Measurements from ENCODE around the gene DYNC2I2. TPM values are rescaled to one million over a fixed set of nuclear protein-coding genes. Genes with fewer than 3 reads are reported as not detected.

The DYNC2I2 gene
- polyA plus RNA-seq, 1 donor from 2014 or later, result 82.5 TPM

GRCh38 chr9:128607642-128608350 is 48.9 kb downstream of the DYNC2I2 start:
- Histone ChIP-seq H3K27ac (ENCODE audit: low read length) (no peak overlapping the region), H4K20me1 (ENCODE audit: insufficient read depth) (no peaks in the 10 kb centered on the region), H3K9ac (ENCODE audit: low read length) (no peak overlapping the region), H3K4me3 (ENCODE audit: low read length) (no peak overlapping the region), H3K79me2 (replicated peaks; ENCODE audit: insufficient read depth, low read length) (no peaks in the 10 kb centered on the region), H3K36me3 (ENCODE audit: insufficient read depth, low read length) (peaks cover 26% of the 10 kb centered on the region), H2AFZ (ENCODE audit: low read depth, low read length) (no peak overlapping the region), H3K4me2 (ENCODE audit: low read length) (no peak overlapping the region), H3K27me3 (ENCODE audit: insufficient read depth, low read depth, low read length) (no peaks in the 10 kb centered on the region), H3F3A (ENCODE audit: insufficient read depth, low read length, poor library complexity, severe bottlenecking) (no peaks in the 10 kb centered on the region), H3K9me2 (ENCODE audit: insufficient read depth, low read length) (no peaks in the 10 kb centered on the region), H3K9me3 (ENCODE audit: low read length) (no peaks in the 10 kb centered on the region)
- TF ChIP-seq, protein P1, sequence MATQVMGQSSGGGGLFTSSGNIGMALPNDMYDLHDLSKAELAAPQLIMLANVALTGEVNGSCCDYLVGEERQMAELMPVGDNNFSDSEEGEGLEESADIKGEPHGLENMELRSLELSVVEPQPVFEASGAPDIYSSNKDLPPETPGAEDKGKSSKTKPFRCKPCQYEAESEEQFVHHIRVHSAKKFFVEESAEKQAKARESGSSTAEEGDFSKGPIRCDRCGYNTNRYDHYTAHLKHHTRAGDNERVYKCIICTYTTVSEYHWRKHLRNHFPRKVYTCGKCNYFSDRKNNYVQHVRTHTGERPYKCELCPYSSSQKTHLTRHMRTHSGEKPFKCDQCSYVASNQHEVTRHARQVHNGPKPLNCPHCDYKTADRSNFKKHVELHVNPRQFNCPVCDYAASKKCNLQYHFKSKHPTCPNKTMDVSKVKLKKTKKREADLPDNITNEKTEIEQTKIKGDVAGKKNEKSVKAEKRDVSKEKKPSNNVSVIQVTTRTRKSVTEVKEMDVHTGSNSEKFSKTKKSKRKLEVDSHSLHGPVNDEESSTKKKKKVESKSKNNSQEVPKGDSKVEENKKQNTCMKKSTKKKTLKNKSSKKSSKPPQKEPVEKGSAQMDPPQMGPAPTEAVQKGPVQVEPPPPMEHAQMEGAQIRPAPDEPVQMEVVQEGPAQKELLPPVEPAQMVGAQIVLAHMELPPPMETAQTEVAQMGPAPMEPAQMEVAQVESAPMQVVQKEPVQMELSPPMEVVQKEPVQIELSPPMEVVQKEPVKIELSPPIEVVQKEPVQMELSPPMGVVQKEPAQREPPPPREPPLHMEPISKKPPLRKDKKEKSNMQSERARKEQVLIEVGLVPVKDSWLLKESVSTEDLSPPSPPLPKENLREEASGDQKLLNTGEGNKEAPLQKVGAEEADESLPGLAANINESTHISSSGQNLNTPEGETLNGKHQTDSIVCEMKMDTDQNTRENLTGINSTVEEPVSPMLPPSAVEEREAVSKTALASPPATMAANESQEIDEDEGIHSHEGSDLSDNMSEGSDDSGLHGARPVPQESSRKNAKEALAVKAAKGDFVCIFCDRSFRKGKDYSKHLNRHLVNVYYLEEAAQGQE (IDR thresholded peaks at IDR 0.05; ENCODE audit: borderline replicate concordance), result no peak
- TF ChIP-seq TAF1 (IDR thresholded peaks at IDR 0.05; ENCODE audit: low read depth) (no peak), POLR2AphosphoS5 (IDR thresholded peaks at IDR 0.05) (no peak), EZH2 (IDR thresholded peaks at IDR 0.05; ENCODE audit: borderline replicate concordance, insufficient read depth, low read length, poor library complexity, severe bottlenecking) (no peak), MXI1 (conservative IDR thresholded peaks at IDR 0.05; ENCODE audit: poor library complexity, severe bottlenecking) (no peak), SMC3 (conservative IDR thresholded peaks at IDR 0.05; ENCODE audit: poor library complexity) (no peak), EP300 (conservative IDR thresholded peaks at IDR 0.05; ENCODE audit: poor library complexity, severe bottlenecking) (no peak), RAD21 (conservative IDR thresholded peaks at IDR 0.05) (no peak), CTCF (IDR thresholded peaks at IDR 0.05; ENCODE audit: poor library complexity, severe bottlenecking) (no peak)

DNA sequence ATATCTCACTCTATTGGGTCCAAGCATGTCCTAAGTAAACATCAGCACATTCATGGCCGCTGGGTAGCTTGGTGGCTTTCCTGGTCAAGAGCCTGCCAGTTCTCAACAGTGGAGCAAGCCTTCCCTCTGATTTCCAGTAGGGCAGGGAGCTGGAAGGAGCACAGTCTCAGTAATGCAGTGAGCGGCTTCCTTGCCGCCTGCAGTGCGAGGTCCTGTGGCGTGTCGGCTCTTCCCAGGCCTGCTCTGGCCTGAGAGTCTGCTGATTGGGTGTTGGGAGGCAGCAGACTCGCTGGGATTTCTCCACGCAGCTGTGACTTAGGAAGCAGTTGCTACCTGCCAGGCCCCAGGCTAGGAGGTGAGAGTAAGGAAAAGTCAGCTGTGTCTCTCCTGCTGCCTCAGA is 53.0 kb downstream of the DYNC2I2 start:
- H3K9ac ChIP-seq (ENCODE audit: low read length), result no peak overlapping the region
- no peaks in the 10 kb centered on the region for H3K9me2 ChIP-seq (ENCODE audit: insufficient read depth, low read length)
- no peaks in the 10 kb centered on the region for H3F3A ChIP-seq (ENCODE audit: insufficient read depth, low read length, poor library complexity, severe bottlenecking)
- no peak overlapping the region for H2AFZ ChIP-seq (ENCODE audit: low read depth, low read length)
- no peak overlapping the region for H3K27ac ChIP-seq (ENCODE audit: low read length)
- H3K4me2 ChIP-seq (ENCODE audit: low read length), result no peak overlapping the region
- no peaks in the 10 kb centered on the region for H3K9me3 ChIP-seq (ENCODE audit: low read length)
- peaks cover 8% of the 10 kb centered on the region for H3K36me3 ChIP-seq (ENCODE audit: insufficient read depth, low read length)
- no peaks in the 10 kb centered on the region for H4K20me1 ChIP-seq (ENCODE audit: insufficient read depth)
- no peaks in the 10 kb centered on the region for H3K79me2 ChIP-seq (replicated peaks; ENCODE audit: insufficient read depth, low read length)
- no peak overlapping the region for H3K4me3 ChIP-seq (ENCODE audit: low read length)
- no peaks in the 10 kb centered on the region for H3K27me3 ChIP-seq (ENCODE audit: insufficient read depth, low read depth, low read length)
- TF ChIP-seq CTCF (IDR thresholded peaks at IDR 0.05; ENCODE audit: poor library complexity, severe bottlenecking), result no peak
- TF ChIP-seq POLR2AphosphoS5 (IDR thresholded peaks at IDR 0.05), result no peak
- no peak for TF ChIP-seq EP300 (conservative IDR thresholded peaks at IDR 0.05; ENCODE audit: poor library complexity, severe bottlenecking)
- no peak for TF ChIP-seq TAF1 (IDR thresholded peaks at IDR 0.05; ENCODE audit: low read depth)
- no peak for TF ChIP-seq RAD21 (conservative IDR thresholded peaks at IDR 0.05)
